HEK293 (cell line): ENCODE data around the gene SHISA9.

Experiments used
- CTCF ChIA-PET: fragments of 350-600 bp; formaldehyde crosslinking; extraction: SDS; loops from one replicate; lab custom pipeline; 2021; ENCODE audit warnings: antibody characterized with exemption; lab: Yijun Ruan, JAX
- POLR2A ChIA-PET: fragments of 300-600 bp; formaldehyde crosslinking; extraction: SDS; loops from one replicate; lab custom pipeline; 2020; ENCODE audit warnings: antibody characterized with exemption, inconsistent platforms; lab: Yijun Ruan, JAX
- H3K27ac ChIP-seq: fragments of 200-500 bp; sonication (Bioruptor generic); 2 replicates; pipeline ENCODE4 v1.5.1; 2014; ENCODE audit warnings: low read depth, low read length, control low read depth, inconsistent platforms; ENCODE audit errors: extremely low read depth
- H3K36me3 ChIP-seq, 2 experiments: fragments of 200-500 bp in 1 of 2; sonication (Bioruptor generic) in 1 of 2; 1 replicate in 1 of 2; 2 replicates in 1 of 2; pipeline ENCODE4 v1.5.1; 2014 to 2017; ENCODE audit warnings: inconsistent platforms in 2 of 2, low read length in 2 of 2; ENCODE audit not compliant: control insufficient read depth in 2 of 2, insufficient read depth in 1 of 2
- H3K4me1 ChIP-seq: fragments of 200-500 bp; sonication (Bioruptor generic); 2 replicates; pipeline ENCODE4 v1.5.1; 2014; ENCODE audit warnings: mild to moderate bottlenecking, low read length, inconsistent platforms; ENCODE audit not compliant: control insufficient read depth, insufficient read depth
- H3K4me3 ChIP-seq: 2 replicates; pipeline ENCODE4 v1.5.1; 2011; ENCODE audit warnings: low read depth, mild to moderate bottlenecking, control low read depth, low read length, moderate library complexity
- H3K9me3 ChIP-seq: fragments of 200-500 bp; sonication (Bioruptor generic); 2 replicates; pipeline ENCODE4 v1.5.1; 2014; ENCODE audit warnings: low read depth, low read length, inconsistent platforms; ENCODE audit not compliant: control insufficient read depth, insufficient read depth
- CTCF ChIP-seq: fragments of 450-650 bp; formaldehyde crosslinking; IDR thresholded peaks from 2 replicates; pipeline ENCODE4 v1.5.1; 2016; ENCODE audit warnings: missing biosample characterization, missing genetic modification characterization
- FEZF1 ChIP-seq: fragments of 450-650 bp; formaldehyde crosslinking; IDR thresholded peaks from 2 replicates; pipeline ENCODE4 v1.5.1; 2016; ENCODE audit warnings: missing biosample characterization, missing genetic modification characterization
- HOXA7 ChIP-seq: sonication (generic); formaldehyde crosslinking; IDR thresholded peaks from 2 replicates; pipeline ENCODE4 v1.8.1; 2022; ENCODE audit warnings: missing genetic modification reagents, borderline replicate concordance
- KLF17 ChIP-seq: fragments of 450-650 bp; formaldehyde crosslinking; IDR thresholded peaks from 2 replicates; pipeline ENCODE4 v1.5.1; 2016; ENCODE audit warnings: missing biosample characterization, missing genetic modification characterization
- MYNN ChIP-seq: fragments of 450-650 bp; formaldehyde crosslinking; IDR thresholded peaks from 2 replicates; pipeline ENCODE4 v1.5.1; 2016; ENCODE audit warnings: missing biosample characterization, missing genetic modification characterization, borderline replicate concordance
- PRDM10 ChIP-seq: fragments of 450-650 bp; formaldehyde crosslinking; IDR thresholded peaks from 2 replicates; pipeline ENCODE4 v1.5.1; 2016; ENCODE audit warnings: missing biosample characterization, missing genetic modification characterization
- PRDM4 ChIP-seq: fragments of 450-650 bp; formaldehyde crosslinking; IDR thresholded peaks from 2 replicates; pipeline ENCODE4 v1.5.1; 2017; ENCODE audit warnings: missing biosample characterization, missing genetic modification characterization
- SETDB1 ChIP-seq: IDR thresholded peaks from one replicate; pipeline ENCODE4 v1.6.1; 2017; ENCODE audit warnings: mild to moderate bottlenecking, low read length, moderate library complexity, mixed read lengths; ENCODE audit not compliant: insufficient read length
- SP7 ChIP-seq: fragments of 450-650 bp; formaldehyde crosslinking; IDR thresholded peaks from 2 replicates; pipeline ENCODE4 v1.5.1; 2016; ENCODE audit warnings: missing biosample characterization, missing genetic modification characterization
- TRIM28 ChIP-seq: IDR thresholded peaks from 2 replicates; pipeline ENCODE4 v1.6.1; 2011; ENCODE audit warnings: low read length, control low read depth, borderline replicate concordance
- ZBTB26 ChIP-seq: fragments of 450-650 bp; formaldehyde crosslinking; optimal IDR thresholded peaks from 2 replicates; pipeline ENCODE3; 2016; ENCODE audit warnings: missing biosample characterization, mild to moderate bottlenecking, missing genetic modification characterization
- ZBTB7A ChIP-seq: fragments of 450-650 bp; formaldehyde crosslinking; IDR thresholded peaks from 2 replicates; pipeline ENCODE4 v1.5.1; 2016; ENCODE audit warnings: low read depth, missing biosample characterization, missing genetic modification characterization
- ZNF174 ChIP-seq: fragments of 450-650 bp; formaldehyde crosslinking; IDR thresholded peaks from 2 replicates; pipeline ENCODE4 v1.5.0; 2017; ENCODE audit warnings: missing biosample characterization, mild to moderate bottlenecking, missing genetic modification characterization
- ZNF175 ChIP-seq: fragments of 450-650 bp; formaldehyde crosslinking; IDR thresholded peaks from 2 replicates; pipeline ENCODE4 v1.5.1; 2016; ENCODE audit warnings: missing biosample characterization, missing genetic modification characterization
- ZNF19 ChIP-seq: fragments of 450-650 bp; formaldehyde crosslinking; IDR thresholded peaks from 2 replicates; pipeline ENCODE4; 2016; ENCODE audit warnings: missing biosample characterization, missing genetic modification characterization, low read depth
- ZNF311 ChIP-seq: fragments of 450-650 bp; formaldehyde crosslinking; IDR thresholded peaks from 2 replicates; pipeline ENCODE4 v1.5.1; 2017; ENCODE audit warnings: missing biosample characterization, missing genetic modification characterization, borderline replicate concordance
- ZNF426 ChIP-seq: fragments of 450-650 bp; formaldehyde crosslinking; IDR thresholded peaks from 2 replicates; pipeline ENCODE4 v1.5.1; 2017; ENCODE audit warnings: missing biosample characterization, missing genetic modification characterization, mild to moderate bottlenecking, inconsistent platforms, moderate library complexity
- ZNF433 ChIP-seq: fragments of 450-650 bp; formaldehyde crosslinking; IDR thresholded peaks from 2 replicates; pipeline ENCODE4 v1.5.1; 2016; ENCODE audit warnings: missing biosample characterization, missing genetic modification characterization, low read depth
- ZNF571 ChIP-seq: fragments of 450-650 bp; formaldehyde crosslinking; IDR thresholded peaks from 2 replicates; pipeline ENCODE4 v1.5.0; 2017; ENCODE audit warnings: missing biosample characterization, missing genetic modification characterization
- ZNF707 ChIP-seq: fragments of 450-650 bp; formaldehyde crosslinking; IDR thresholded peaks from 2 replicates; pipeline ENCODE4 v1.5.1; 2016; ENCODE audit warnings: missing biosample characterization, missing genetic modification characterization
- ZNF768 ChIP-seq: fragments of 450-650 bp; formaldehyde crosslinking; IDR thresholded peaks from 2 replicates; pipeline ENCODE4 v1.5.1; 2018; ENCODE audit warnings: missing biosample characterization, mild to moderate bottlenecking, missing genetic modification characterization
- ZSCAN5A ChIP-seq: fragments of 450-650 bp; formaldehyde crosslinking; IDR thresholded peaks from 2 replicates; pipeline ENCODE4 v1.5.1; 2016; ENCODE audit warnings: missing biosample characterization, missing genetic modification characterization

Gene SHISA9

GRCh38 chr16:13039526-13039925 lies 138.1 kb downstream of the SHISA9 start (continued):
- TF ChIP-seq KLF17 (tag by site-specific recombination): no peak
- TF ChIP-seq ZNF768 (tag by site-specific recombination): no peak
- TF ChIP-seq ZSCAN5A (tag by site-specific recombination): no peak
- no peak for TF ChIP-seq ZBTB7A
- TF ChIP-seq ZNF426 (tag by site-specific recombination): no peak
- no peak for TF ChIP-seq ZNF19 (tag by site-specific recombination)

GRCh38 chr16:13041180-13041579 lies 139.8 kb downstream of the SHISA9 start:
- Histone ChIP-seq H3K27ac (no peak overlapping the region), H3K4me1 (no peaks in the 10 kb centered on the region), H3K36me3 (no peaks in the 10 kb centered on the region), H3K9me3 (no peaks in the 10 kb centered on the region), H3K4me3 (no peak overlapping the region)
- CTCF ChIA-PET: no interaction called here
- POLR2A ChIA-PET: interaction anchor here (0.6 kb wide), 1 partner anchor 394 kb away, joined by 4 read pairs; no protein-coding TSS in a partner anchor
- no peak for TF ChIP-seq ZNF433
- TF ChIP-seq FEZF1: no peak
- TF ChIP-seq ZBTB26: no peak
- TF ChIP-seq ZNF311: no peak
- TF ChIP-seq ZNF174 (tag by site-specific recombination): no peak
- TF ChIP-seq, all 188 proteins: peak for 0

- POLR2A ChIA-PET: no interaction called here
- no peaks in the 10 kb centered on the region for H3K9me3 ChIP-seq
- CTCF ChIA-PET: no interaction called here
- H3K27ac ChIP-seq: no peak overlapping the region
- no peak overlapping the region for H3K4me3 ChIP-seq
- H3K36me3 ChIP-seq: no peaks in the 10 kb centered on the region
- H3K4me1 ChIP-seq: no peaks in the 10 kb centered on the region
- TF ChIP-seq PRDM4 (tag by site-specific recombination) (no peak), SP7 (no peak), HOXA7 (no peak), ZNF707 (tag by site-specific recombination) (no peak), PRDM10 (no peak), MYNN (tag by site-specific recombination) (no peak), ZNF175 (no peak), ZNF571 (tag by site-specific recombination) (no peak), TRIM28 (no peak), SETDB1 (no peak), CTCF (no peak)
Observed at GRCh38 chr16:13041646-13042290, 140.4 kb downstream of the SHISA9 start.
